Right renal cortex interstitium (tissue), 3 donors: ENCODE results near the gene KRTAP15-1. TPM values are rescaled to one million over a fixed set of nuclear protein-coding genes. Genes with fewer than 3 reads are reported as not detected.

ENCODE experiments used
- DNase-seq, 3 donors: peaks; one replicate each; pipeline ENCODE4 v3.0.0-alpha.2; 2013; ENCODE audit warnings: low read depth in 3 of 3, low spot score in 2 of 3
- polyA plus RNA-seq, 3 donors: library from polyadenylated mRNA; unstranded; fragments of 120-200 nt; gene quantifications; one replicate each; pipeline ENCODE4 v1.2.1, GENCODE V29; 2013; ENCODE audit not compliant: insufficient read length in 3 of 3

KRTAP15-1 gene
- polyA plus RNA-seq, 3 donors, result not detected

- no peak for DNase-seq
These were observed 46.1 kb downstream of the KRTAP15-1 start for GRCh38 chr21:30486180-30486579.

- no peak for DNase-seq
These were observed 47.3 kb downstream of the KRTAP15-1 start, which contains the start of gene KRTAP19-2 for GRCh38 chr21:30487336-30487735. KRTAP19-2 (minus strand) TSS chr21:30487436; CDS start chr21:30487348, 88 bp downstream.

Other genes starting within 250 kb of the KRTAP15-1 start
- 10 to 100 TPM; 68.9 to 77.4 (median 75.7) TPM for gene CLDN8, start 224.2 kb upstream of the KRTAP15-1 start, polyA plus RNA-seq
- gene KRTAP24-1, start 157.3 kb upstream of the KRTAP15-1 start, polyA plus RNA-seq, result not detected
- not detected for gene KRTAP25-1, start 150.8 kb upstream of the KRTAP15-1 start, polyA plus RNA-seq
- gene KRTAP26-1, start 120.0 kb upstream of the KRTAP15-1 start, polyA plus RNA-seq, result not detected
- not detected for gene KRTAP27-1, start 102.6 kb upstream of the KRTAP15-1 start, polyA plus RNA-seq
- not detected for gene KRTAP23-1, start 91.7 kb upstream of the KRTAP15-1 start, polyA plus RNA-seq
- not detected for gene KRTAP13-2, start 68.0 kb upstream of the KRTAP15-1 start, polyA plus RNA-seq
- not detected for gene KRTAP13-1, start 44.2 kb upstream of the KRTAP15-1 start, polyA plus RNA-seq
- gene KRTAP13-3, start 14.3 kb upstream of the KRTAP15-1 start, polyA plus RNA-seq, result not detected
- gene KRTAP13-4, start 10.1 kb upstream of the KRTAP15-1 start, polyA plus RNA-seq, result not detected
- not detected for gene KRTAP19-1, start 40.1 kb downstream of the KRTAP15-1 start, polyA plus RNA-seq
- not detected for gene KRTAP19-2, start 47.2 kb downstream of the KRTAP15-1 start, polyA plus RNA-seq
- not detected for gene KRTAP19-3, start 51.7 kb downstream of the KRTAP15-1 start, polyA plus RNA-seq
- gene KRTAP19-4, start 56.9 kb downstream of the KRTAP15-1 start, polyA plus RNA-seq, result not detected
- not detected for gene KRTAP19-5, start 61.9 kb downstream of the KRTAP15-1 start, polyA plus RNA-seq
- not detected for gene KRTAP19-6, start 101.6 kb downstream of the KRTAP15-1 start, polyA plus RNA-seq
- gene KRTAP19-7, start 121.0 kb downstream of the KRTAP15-1 start, polyA plus RNA-seq, result not detected
- not detected for gene KRTAP22-2, start 150.1 kb downstream of the KRTAP15-1 start, polyA plus RNA-seq
- gene KRTAP6-3, start 152.2 kb downstream of the KRTAP15-1 start, polyA plus RNA-seq, result not detected
- not detected for gene KRTAP6-2, start 158.6 kb downstream of the KRTAP15-1 start, polyA plus RNA-seq
- not detected for gene KRTAP22-1, start 160.8 kb downstream of the KRTAP15-1 start, polyA plus RNA-seq
- gene KRTAP6-1, start 173.7 kb downstream of the KRTAP15-1 start, polyA plus RNA-seq, result not detected
- not detected for gene KRTAP20-1, start 176.2 kb downstream of the KRTAP15-1 start, polyA plus RNA-seq
- not detected for gene KRTAP20-4, start 180.4 kb downstream of the KRTAP15-1 start, polyA plus RNA-seq
- not detected for gene KRTAP20-2, start 194.9 kb downstream of the KRTAP15-1 start, polyA plus RNA-seq
- not detected for gene KRTAP20-3, start 202.6 kb downstream of the KRTAP15-1 start, polyA plus RNA-seq